SJSA1 (cell line): ENCODE measurements around the gene CTAGE9. TPM values are rescaled to one million over a fixed set of nuclear protein-coding genes. Genes with fewer than 3 reads are reported as not detected.
"Not testable (repeated sequence)": the region's sequence is repeated elsewhere in the genome, so short reads cannot be mapped to it uniquely, and the experiment has no call there.

ENCODE experiments used
- DNase-seq, 2 experiments: peaks; one replicate each; pipeline ENCODE4 v3.0.0-alpha.2; 2015 to 2020; ENCODE audit warnings: low spot score in 2 of 2, low read depth in 1 of 2
- H3K27ac ChIP-seq: fragments of 250-450 bp; sonication (Bioruptor Pico); 2 replicates; pipeline ENCODE4 v1.5.1; 2020; ENCODE audit warnings: mild to moderate bottlenecking, moderate library complexity
- H3K27me3 ChIP-seq: fragments of 250-450 bp; sonication (Bioruptor Pico); replicated peaks from 2 replicates; pipeline ENCODE4 v1.5.1; 2020; ENCODE audit warnings: mild to moderate bottlenecking, moderate library complexity
- H3K36me3 ChIP-seq: fragments of 250-450 bp; sonication (Bioruptor Pico); 2 replicates; pipeline ENCODE4 v1.5.1; 2020; ENCODE audit warnings: mild to moderate bottlenecking
- H3K4me1 ChIP-seq: fragments of 250-450 bp; sonication (Bioruptor Pico); replicated peaks from 2 replicates; pipeline ENCODE4 v1.6.1; 2021; ENCODE audit warnings: mild to moderate bottlenecking
- H3K4me3 ChIP-seq: fragments of 250-450 bp; sonication (Bioruptor Pico); 2 replicates; pipeline ENCODE4 v1.5.1; 2020; ENCODE audit warnings: mild to moderate bottlenecking
- H3K9me3 ChIP-seq: fragments of 250-450 bp; sonication (Bioruptor Pico); replicated peaks from 2 replicates; pipeline ENCODE4 v1.5.1; 2020; ENCODE audit warnings: mild to moderate bottlenecking
- total RNA-seq: library from RNA; depleted of rRNA; stranded (reverse); fragments of >200 nt; shearing (Covaris generic); gene quantifications from 2 replicates; pipeline ENCODE4 v1.2.3, GENCODE V29; 2014; rRNA removed

CTAGE9 gene
- 0.26 TPM in 1 of 2 replicates, not detected in the other for total RNA-seq

GRCh38 chr6:131710917-131711316, at the start of gene CTAGE9:
Gene CTAGE9 (minus strand): TSS chr6:131711017. CDS start chr6:131711017, 0 bp downstream.
- H3K9me3 ChIP-seq, H3K4me1 ChIP-seq, H3K27me3 ChIP-seq, H3K36me3 ChIP-seq, H3K4me3 ChIP-seq, H3K27ac ChIP-seq, DNase-seq: not testable (repeated sequence)

GRCh38 chr6:131758920-131759319, 48.1 kb upstream of the CTAGE9 start:
- no peaks in the 10 kb centered on the region for H3K27me3 ChIP-seq
- peaks cover 56% of the 10 kb centered on the region for H3K4me1 ChIP-seq
- no peak overlapping the region for H3K4me3 ChIP-seq
- DNase-seq, result no peak
- no peak overlapping the region for H3K27ac ChIP-seq
- no peaks in the 10 kb centered on the region for H3K36me3 ChIP-seq
- H3K9me3 ChIP-seq, result no peaks in the 10 kb centered on the region

GRCh38 chr6:131756039-131756438, 45.2 kb upstream of the CTAGE9 start:
- no peak for DNase-seq
- peak overlapping the region; percentile 68; the same call in 1 of the 2 replicates for H3K27ac ChIP-seq
- no peak overlapping the region for H3K4me3 ChIP-seq
- H3K27me3 ChIP-seq, result no peaks in the 10 kb centered on the region
- H3K36me3 ChIP-seq, result no peaks in the 10 kb centered on the region
- H3K4me1 ChIP-seq, result peaks cover 58% of the 10 kb centered on the region
- H3K9me3 ChIP-seq, result no peaks in the 10 kb centered on the region

- Histone ChIP-seq H3K36me3 (no peaks in the 10 kb centered on the region), H3K9me3 (no peaks in the 10 kb centered on the region), H3K4me1 (peaks cover 58% of the 10 kb centered on the region), H3K4me3 (no peak overlapping the region), H3K27ac (peak overlapping the region; percentile 68), H3K27me3 (no peaks in the 10 kb centered on the region)
- no peak for DNase-seq
Measured at GRCh38 chr6:131755597-131755996, 44.8 kb upstream of the CTAGE9 start.

GRCh38 chr6:131754715-131755567, 44.1 kb upstream of the CTAGE9 start:
- Histone ChIP-seq H3K27ac (peak overlapping the region; percentile 68), H3K36me3 (no peaks in the 10 kb centered on the region), H3K27me3 (no peaks in the 10 kb centered on the region), H3K9me3 (no peaks in the 10 kb centered on the region), H3K4me3 (no peak overlapping the region), H3K4me1 (peaks cover 53% of the 10 kb centered on the region)
- peak; percentile 53 to 84 for DNase-seq

GRCh38 chr6:131754088-131754487, 43.3 kb upstream of the CTAGE9 start:
- H3K27me3 ChIP-seq, result no peaks in the 10 kb centered on the region
- no peak overlapping the region for H3K4me3 ChIP-seq
- H3K27ac ChIP-seq, result peak overlapping the region; percentile 68
- peak in 1 of 2 experiments; percentile 50 for DNase-seq
- H3K9me3 ChIP-seq, result no peaks in the 10 kb centered on the region
- no peaks in the 10 kb centered on the region for H3K36me3 ChIP-seq
- H3K4me1 ChIP-seq, result peaks cover 48% of the 10 kb centered on the region

GRCh38 chr6:131751012-131751715, 40.3 kb upstream of the CTAGE9 start:
- not testable (repeated sequence) for H3K36me3 ChIP-seq, H3K9me3 ChIP-seq, H3K4me3 ChIP-seq, H3K27me3 ChIP-seq
- Histone ChIP-seq H3K4me1 (peaks cover 42% of the 10 kb centered on the region), H3K27ac (peak overlapping the region; percentile 16)
- peak; percentile 56 to 73 for DNase-seq

- Histone ChIP-seq H3K4me1 (peaks cover 21% of the 10 kb centered on the region), H3K27ac (no peak overlapping the region), H3K9me3 (no peaks in the 10 kb centered on the region), H3K36me3 (no peaks in the 10 kb centered on the region), H3K4me3 (no peak overlapping the region), H3K27me3 (no peaks in the 10 kb centered on the region)
- no peak for DNase-seq
Measured at GRCh38 chr6:131749023-131749422, 38.2 kb upstream of the CTAGE9 start.

GRCh38 chr6:131747821-131748353, 37.1 kb upstream of the CTAGE9 start:
- no peaks in the 10 kb centered on the region for H3K9me3 ChIP-seq
- no peak overlapping the region for H3K4me3 ChIP-seq
- H3K27ac ChIP-seq, result no peak overlapping the region
- no peak for DNase-seq
- no peaks in the 10 kb centered on the region for H3K27me3 ChIP-seq
- H3K36me3 ChIP-seq, result no peaks in the 10 kb centered on the region
- peaks cover 17% of the 10 kb centered on the region for H3K4me1 ChIP-seq

GRCh38 chr6:131745476-131745875, 34.7 kb upstream of the CTAGE9 start:
- Histone ChIP-seq H3K27me3 (no peaks in the 10 kb centered on the region), H3K9me3 (no peaks in the 10 kb centered on the region), H3K36me3 (no peaks in the 10 kb centered on the region), H3K4me1 (peaks cover 1% of the 10 kb centered on the region), H3K27ac (no peak overlapping the region), H3K4me3 (no peak overlapping the region)
- DNase-seq, result no peak

- no peaks in the 10 kb centered on the region for H3K9me3 ChIP-seq
- peaks cover 7% of the 10 kb centered on the region for H3K4me1 ChIP-seq
- H3K27ac ChIP-seq, result no peak overlapping the region
- H3K36me3 ChIP-seq, result no peaks in the 10 kb centered on the region
- H3K4me3 ChIP-seq, result no peak overlapping the region
- no peak for DNase-seq
- no peaks in the 10 kb centered on the region for H3K27me3 ChIP-seq
Measured at GRCh38 chr6:131744432-131745287, 33.8 kb upstream of the CTAGE9 start.

- no peaks in the 10 kb centered on the region for H3K9me3 ChIP-seq
- no peak overlapping the region for H3K27ac ChIP-seq
- DNase-seq, result no peak
- peaks cover 7% of the 10 kb centered on the region for H3K4me1 ChIP-seq
- H3K27me3 ChIP-seq, result no peaks in the 10 kb centered on the region
- H3K4me3 ChIP-seq, result no peak overlapping the region
- H3K36me3 ChIP-seq, result no peaks in the 10 kb centered on the region
Measured at GRCh38 chr6:131741688-131742393, 31.0 kb upstream of the CTAGE9 start.

- Histone ChIP-seq H3K27ac (no peak overlapping the region), H3K4me1 (peaks cover 7% of the 10 kb centered on the region), H3K4me3 (no peak overlapping the region), H3K9me3 (no peaks in the 10 kb centered on the region), H3K36me3 (no peaks in the 10 kb centered on the region), H3K27me3 (no peaks in the 10 kb centered on the region)
- peak in 1 of 2 experiments; percentile 49 for DNase-seq
Measured at GRCh38 chr6:131740161-131740560, 29.3 kb upstream of the CTAGE9 start.
